ENCODE measurements around the gene TUBA4A. TPM values are rescaled to one million over a fixed set of nuclear protein-coding genes. Genes with fewer than 3 reads are reported as not detected.

Gene TUBA4A
- total and polyA plus RNA-seq, 9 of the 15 experiments (the other 6 are each of a cell fraction or from before 2014, with no cell fraction given), result 25.1 to 174 (median 42.4) TPM

GRCh38 chr2:219279151-219279915, 25.6 kb upstream of the TUBA4A start, which contains the start of gene DNAJB2 (continued):
- TF ChIP-seq ZNF740 (CRISPR knock-in tag; IDR thresholded peaks at IDR 0.05) (peak; percentile 87), ZNF740 (tag; IDR thresholded peaks at IDR 0.05) (peak in 1 of 2 experiments; percentile 79; a peak in 1 of 4 replicates), CBFA2T3 (IDR thresholded peaks at IDR 0.05) (peak; percentile 99), KLF16 (IDR thresholded peaks at IDR 0.05) (peak; percentile 98), ZBTB33 (CRISPR knock-in tag; IDR thresholded peaks at IDR 0.05) (peak; percentile 56; the same call in 1 of the 2 replicates), YY1 (IDR thresholded peaks at IDR 0.05; ENCODE audit: borderline replicate concordance in 1 of 3, control insufficient read depth in 1 of 3, extremely low read depth in 1 of 3, insufficient read depth in 3 of 3, insufficient read length in 1 of 3, insufficient replicate concordance in 2 of 3, low read depth in 1 of 3, low read length in 2 of 3) (peak in 1 of 3 experiments; percentile 36), CHD7 (IDR thresholded peaks at IDR 0.05; ENCODE audit: low read depth, low read length) (no peak), ZNF175 (CRISPR knock-in tag; IDR thresholded peaks at IDR 0.05; ENCODE audit: low read depth) (peak; percentile 96)
